K562 (cell line): Measurements from ENCODE around the gene OR4B1. TPM values are rescaled to one million over a fixed set of nuclear protein-coding genes. Genes with fewer than 3 reads are reported as not detected.

Experiments
- ATAC-seq: fragments of 200-7000 bp; cut with Tn5 transposase; 3 replicates; pipeline ENCODE4 v1.9.1; 2020; ENCODE audit warnings: moderate library complexity
- BruUV-seq: library from RNA; stranded (reverse); fragments of 400-500 nt; replicated peaks from 2 replicates; lab custom pipeline; 2021; lab: Mats Ljungman, UMichigan
- CTCF ChIA-PET: fragments of 300-600 bp; formaldehyde crosslinking; extraction: SDS; loops from one replicate; lab custom pipeline; 2021; ENCODE audit warnings: low intra/inter-chr PET ratio; lab: Yijun Ruan, JAX
- POLR2A ChIA-PET: fragments of 300-600, 350-650 bp; sonication (Branson Sonifier 250); formaldehyde crosslinking; extraction: SDS; loops from one replicate; lab custom pipeline; 2021; ENCODE audit warnings: antibody characterized with exemption, inconsistent platforms; lab: Yijun Ruan, JAX
- DNase-seq, 4 experiments: peaks; one replicate each; pipeline versions ENCODE4 v3.0.0 to v3.0.0-alpha.2; 2011 to 2018; ENCODE audit warnings: low spot score in 3 of 4, mixed read lengths in 3 of 4; ENCODE audit errors: extremely low read depth in 1 of 4
- FAIRE-seq: peaks from 2 replicates; lab custom pipeline; 2011; peaks lifted over from hg19 to GRCh38; lab: Jason Lieb, UNC
- H2AFZ ChIP-seq: 2 replicates; pipeline ENCODE4 v1.6.0; 2011; ENCODE audit warnings: low read depth, low read length, control low read depth, inconsistent platforms
- H3K27ac ChIP-seq: fragments of 200-600 bp; 3 replicates; pipeline ENCODE4 v1.8.0; 2011; ENCODE audit warnings: low read depth, mild to moderate bottlenecking, control low read depth, inconsistent platforms, low read length, moderate library complexity, mixed read lengths; ENCODE audit errors: extremely low read depth
- H3K27me3 ChIP-seq, 2 experiments: fragments of 300-600 bp in 1 of 2; 2 replicates in 1 of 2; 3 replicates in 1 of 2; pipeline versions ENCODE4 v1.6.0 to v1.8.0; 2011; ENCODE audit warnings: inconsistent platforms in 2 of 2, low read length in 2 of 2, mild to moderate bottlenecking in 1 of 2, mixed read lengths in 1 of 2, moderate library complexity in 1 of 2; ENCODE audit not compliant: control insufficient read depth in 2 of 2, insufficient read depth in 2 of 2
- H3K36me3 ChIP-seq: fragments of 300-600 bp; 3 replicates; pipeline ENCODE4 v1.8.0; 2011; ENCODE audit warnings: mild to moderate bottlenecking, low read length, inconsistent platforms; ENCODE audit not compliant: control insufficient read depth, insufficient read depth
- H3K4me1 ChIP-seq, 2 experiments: fragments of 200-600 bp in 1 of 2; replicated peaks in 1 of 2; 2 replicates in 1 of 2; 3 replicates in 1 of 2; pipeline versions ENCODE4 v1.5.1 to v1.8.0; 2011; ENCODE audit warnings: inconsistent platforms in 2 of 2, low read length in 2 of 2, mild to moderate bottlenecking in 1 of 2, mixed read lengths in 1 of 2, moderate library complexity in 1 of 2; ENCODE audit not compliant: control insufficient read depth in 2 of 2, insufficient read depth in 2 of 2
- H3K4me2 ChIP-seq: 2 replicates; pipeline ENCODE4 v1.6.1; 2011; ENCODE audit warnings: low read length, control low read depth, inconsistent platforms, mixed read lengths; ENCODE audit not compliant: insufficient read depth
- H3K4me3 ChIP-seq: fragments of 200-600 bp; sonication (generic), shearing (Covaris generic); 2 replicates; pipeline ENCODE4 v1.5.1; 2016; ENCODE audit warnings: control low read depth, inconsistent platforms
- H3K79me2 ChIP-seq: fragments of 200-600 bp; 3 replicates; pipeline ENCODE4 v1.8.0; 2011; ENCODE audit warnings: low read length, inconsistent platforms; ENCODE audit not compliant: control insufficient read depth, insufficient read depth
- H3K9ac ChIP-seq, 2 experiments: 2 replicates each; pipeline versions ENCODE4 v1.6.0 to v1.6.1; 2011; ENCODE audit warnings: low read depth in 2 of 2, low read length in 2 of 2, control low read depth in 1 of 2, inconsistent platforms in 1 of 2, mild to moderate bottlenecking in 1 of 2, mixed read lengths in 1 of 2; ENCODE audit not compliant: insufficient read depth in 1 of 2
- H3K9me1 ChIP-seq: one replicate; pipeline ENCODE4 v1.6.0; 2011; ENCODE audit warnings: inconsistent platforms, mild to moderate bottlenecking, low read length, moderate library complexity; ENCODE audit not compliant: control insufficient read depth, insufficient read depth
- H3K9me3 ChIP-seq: replicated peaks from 2 replicates; pipeline ENCODE4 v1.5.1; 2011; ENCODE audit warnings: low read depth, low read length, inconsistent platforms; ENCODE audit not compliant: control insufficient read depth, insufficient read depth
- H4K20me1 ChIP-seq: replicated peaks from 2 replicates; pipeline ENCODE4 v1.6.1; 2011; ENCODE audit warnings: low read length, inconsistent platforms, mixed read lengths; ENCODE audit not compliant: control insufficient read depth, insufficient read depth
- BCLAF1 ChIP-seq, 2 experiments: fragments of 450-650 bp in 1 of 2; IDR thresholded peaks; 2 replicates each; pipeline ENCODE4 v1.6.1; 2011 to 2017; ENCODE audit warnings: low read depth in 2 of 2, antibody characterized with exemption in 1 of 2, borderline replicate concordance in 1 of 2, low read length in 1 of 2, mild to moderate bottlenecking in 1 of 2, mixed read lengths in 1 of 2; ENCODE audit not compliant: control insufficient read depth in 1 of 2
- BDP1 ChIP-seq: IDR thresholded peaks from 3 replicates; pipeline ENCODE4 v1.6.1; 2011; ENCODE audit not compliant: insufficient read length, insufficient read depth
- CAMTA2 ChIP-seq: fragments of 250-450 bp; sonication (Bioruptor Pico); conservative IDR thresholded peaks from 2 replicates; pipeline ENCODE4 v1.5.1; 2022
- E2F8 ChIP-seq: fragments of 450-650 bp; IDR thresholded peaks from 2 replicates; pipeline ENCODE4 v1.7.1; 2018; ENCODE audit warnings: mild to moderate bottlenecking, low read depth; ENCODE audit not compliant: partially characterized antibody
- EP400 ChIP-seq: fragments of 450-650 bp; IDR thresholded peaks from 2 replicates; pipeline ENCODE4 v1.6.1; 2017; ENCODE audit warnings: antibody characterized with exemption, mild to moderate bottlenecking, moderate library complexity
- FOXJ3 ChIP-seq: sonication (generic); formaldehyde crosslinking; IDR thresholded peaks from 2 replicates; pipeline ENCODE4 v1.4.0; 2020; ENCODE audit warnings: mild to moderate bottlenecking, missing genetic modification reagents
- ILK ChIP-seq: fragments of 450-650 bp; IDR thresholded peaks from 2 replicates; pipeline ENCODE4 v1.6.1; 2016; ENCODE audit warnings: missing genetic modification characterization, low read depth, mild to moderate bottlenecking, missing compliant biosample characterization, moderate library complexity, borderline replicate concordance
- PHB2 ChIP-seq: fragments of 450-650 bp; IDR thresholded peaks from 2 replicates; pipeline ENCODE4 v1.6.1; 2017; ENCODE audit warnings: low read depth
- RUNX1 ChIP-seq: sonication (generic); IDR thresholded peaks from 2 replicates; pipeline ENCODE4 v1.6.1; 2016; ENCODE audit warnings: antibody characterized with exemption, low read depth
- TGIF2 ChIP-seq: sonication (generic); formaldehyde crosslinking; IDR thresholded peaks from 2 replicates; pipeline ENCODE4 v1.8.1; 2022; ENCODE audit warnings: mild to moderate bottlenecking, missing genetic modification reagents, moderate library complexity
- ZBED1 ChIP-seq: IDR thresholded peaks from 2 replicates; pipeline ENCODE4 v1.6.1; 2014
- ZKSCAN3 ChIP-seq: fragments of 250-450 bp; sonication (Bioruptor Pico); IDR thresholded peaks from 2 replicates; pipeline ENCODE4 v1.4.0; 2020
- ZNF143 ChIP-seq: sonication (generic); formaldehyde crosslinking; IDR thresholded peaks from 2 replicates; pipeline ENCODE4 v1.9.0; 2022; ENCODE audit warnings: mild to moderate bottlenecking, missing genetic modification reagents
- ZNF232 ChIP-seq: sonication (generic); formaldehyde crosslinking; IDR thresholded peaks from 2 replicates; pipeline ENCODE4 v1.8.0; 2022; ENCODE audit warnings: mild to moderate bottlenecking, missing genetic modification reagents
- ZNF311 ChIP-seq: fragments of 250-450 bp; sonication (Bioruptor Pico); IDR thresholded peaks from 2 replicates; pipeline ENCODE4 v1.4.0; 2020; ENCODE audit warnings: mild to moderate bottlenecking, moderate library complexity
- ZNF384 ChIP-seq: IDR thresholded peaks from 2 replicates; pipeline ENCODE4 v1.6.1; 2012; ENCODE audit warnings: low read depth, low read length, improper control_type of control experiment
- WGBS: fragments of 100-300 bp; shearing (Covaris generic); methylation state at CpG from one replicate; pipeline ENCODE4 v1.1.6; 2016; ENCODE audit warnings: low coverage, mixed read lengths; ENCODE audit not compliant: insufficient coverage; ENCODE audit errors: missing lambda C conversion rate; 5-methylcytosine and 5-hydroxymethylcytosine counted together
- in situ Hi-C: fragments of 300-500 bp; cut with MboI; formaldehyde crosslinking; loops from 4 replicates; pipeline ENCODE4 v1.15.0; 2018; ENCODE audit warnings: inconsistent platforms, mixed read lengths
- intact Hi-C: fragments of 100-400 bp; cut with micrococcal nuclease; formaldehyde crosslinking; loops from 2 replicates; pipeline ENCODE4 v1.14.2; 2022
- polyA plus RNA-seq, 8 experiments: library from polyadenylated mRNA; depleted of rRNA in 4 of 8; stranded (reverse) in 5 of 8; unstranded in 3 of 8; fragments of >200 nt; fragmentation: Nextera tagmentation in 2 of 8; fragmentation: Illumina TruSeq in 1 of 8; extraction: Ambion mirVana in 2 of 8; extraction: Trizol in 1 of 8; gene quantifications; 2 replicates each; pipeline versions ENCODE4 v1.2.1 to v1.2.3, GENCODE V29; 2011 to 2014; ENCODE audit warnings: inconsistent platforms in 1 of 8, missing spikeins in 1 of 8
- total RNA-seq, 7 experiments: library from RNA; depleted of rRNA in 6 of 7; stranded (reverse); fragments of >200 nt in 6 of 7; fragmentation: Illumina TruSeq in 2 of 7; extraction: Trizol in 2 of 7; gene quantifications; 2 replicates each; pipeline versions ENCODE4 v1.2.1 to v1.2.3, GENCODE V29; 2011 to 2021; ENCODE audit warnings: low replicate concordance in 1 of 7
- TF ChIP-seq, protein P1 (sequence below): fragments of 450-650 bp; IDR thresholded peaks from 2 replicates; pipeline ENCODE4 v1.6.1; 2016; ENCODE audit warnings: mild to moderate bottlenecking

Gene OR4B1
- total and polyA plus RNA-seq, 9 of the 15 experiments (the other 6 are each of a cell fraction or from before 2014, with no cell fraction given): not detected

GRCh38 chr11:48263423-48263911 lies 46.9 kb downstream of the OR4B1 start, which contains the start of gene OR4X1:
OR4X1 (plus strand) TSS chr11:48263861; CDS start chr11:48263861, 0 bp downstream.
- Histone ChIP-seq H3K9me3 (no peaks in the 10 kb centered on the region), H3K79me2 (no peaks in the 10 kb centered on the region), H4K20me1 (no peaks in the 10 kb centered on the region), H3K27me3 (no peaks in the 10 kb centered on the region), H2AFZ (no peak within 1 kb of the TSS), H3K4me3 (no peak within 1 kb of the TSS), H3K4me2 (no peak within 1 kb of the TSS), H3K9ac (no peak within 1 kb of the TSS), H3K36me3 (no peaks in the 10 kb centered on the region), H3K27ac (no peak within 1 kb of the TSS), H3K9me1 (no peaks in the 10 kb centered on the region), H3K4me1 (no peaks in the 10 kb centered on the region)
- ChIA-PET POLR2A (no interaction called here), CTCF (no interaction called here)
- FAIRE-seq: no peak
- WGBS: 2% methylated on average over 3 of the region's 3 CpGs
- DNase-seq: no peak
- intact Hi-C loops: loop anchor here (10.0 kb wide), 1 partner anchor 61 kb away; the partner anchor contains the start of gene OR4C3
- BruUV-seq: no TSS peak
- ATAC-seq: no peak
- in situ Hi-C loops: no loop called here
- TF ChIP-seq PHB2 (no peak), TGIF2 (CRISPR knock-in tag) (no peak), ZKSCAN3 (CRISPR knock-in tag) (no peak), EP400 (no peak), ZNF311 (CRISPR knock-in tag) (no peak), CAMTA2 (CRISPR knock-in tag) (no peak), BDP1 (no peak), RUNX1 (no peak), ZNF384 (no peak), ILK (tag) (no peak), ZNF232 (CRISPR knock-in tag) (no peak), ZBED1 (no peak), FOXJ3 (CRISPR knock-in tag) (no peak), E2F8 (no peak), BCLAF1 (IDR thresholded peaks at IDR 0.05; ENCODE audit: borderline replicate concordance in 1 of 2, control insufficient read depth in 1 of 2, low read depth in 2 of 2, low read length in 1 of 2) (no peak), ZNF143 (CRISPR knock-in tag) (no peak)
- TF ChIP-seq, protein P1, sequence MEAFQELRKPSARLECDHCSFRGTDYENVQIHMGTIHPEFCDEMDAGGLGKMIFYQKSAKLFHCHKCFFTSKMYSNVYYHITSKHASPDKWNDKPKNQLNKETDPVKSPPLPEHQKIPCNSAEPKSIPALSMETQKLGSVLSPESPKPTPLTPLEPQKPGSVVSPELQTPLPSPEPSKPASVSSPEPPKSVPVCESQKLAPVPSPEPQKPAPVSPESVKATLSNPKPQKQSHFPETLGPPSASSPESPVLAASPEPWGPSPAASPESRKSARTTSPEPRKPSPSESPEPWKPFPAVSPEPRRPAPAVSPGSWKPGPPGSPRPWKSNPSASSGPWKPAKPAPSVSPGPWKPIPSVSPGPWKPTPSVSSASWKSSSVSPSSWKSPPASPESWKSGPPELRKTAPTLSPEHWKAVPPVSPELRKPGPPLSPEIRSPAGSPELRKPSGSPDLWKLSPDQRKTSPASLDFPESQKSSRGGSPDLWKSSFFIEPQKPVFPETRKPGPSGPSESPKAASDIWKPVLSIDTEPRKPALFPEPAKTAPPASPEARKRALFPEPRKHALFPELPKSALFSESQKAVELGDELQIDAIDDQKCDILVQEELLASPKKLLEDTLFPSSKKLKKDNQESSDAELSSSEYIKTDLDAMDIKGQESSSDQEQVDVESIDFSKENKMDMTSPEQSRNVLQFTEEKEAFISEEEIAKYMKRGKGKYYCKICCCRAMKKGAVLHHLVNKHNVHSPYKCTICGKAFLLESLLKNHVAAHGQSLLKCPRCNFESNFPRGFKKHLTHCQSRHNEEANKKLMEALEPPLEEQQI: no peak
